ENCODE data around the gene TSC2. TPM values are rescaled to one million over a fixed set of nuclear protein-coding genes. Genes with fewer than 3 reads are reported as not detected.
A peak's percentile ranks its signal among the peaks of the same experiment; 100 is the strongest.

TSC2 gene
- total and polyA plus RNA-seq, 2 of the 13 experiments (the other 11 are each of a cell fraction or from before 2014, with no cell fraction given) = 19.6 to 40.4 TPM

DNA sequence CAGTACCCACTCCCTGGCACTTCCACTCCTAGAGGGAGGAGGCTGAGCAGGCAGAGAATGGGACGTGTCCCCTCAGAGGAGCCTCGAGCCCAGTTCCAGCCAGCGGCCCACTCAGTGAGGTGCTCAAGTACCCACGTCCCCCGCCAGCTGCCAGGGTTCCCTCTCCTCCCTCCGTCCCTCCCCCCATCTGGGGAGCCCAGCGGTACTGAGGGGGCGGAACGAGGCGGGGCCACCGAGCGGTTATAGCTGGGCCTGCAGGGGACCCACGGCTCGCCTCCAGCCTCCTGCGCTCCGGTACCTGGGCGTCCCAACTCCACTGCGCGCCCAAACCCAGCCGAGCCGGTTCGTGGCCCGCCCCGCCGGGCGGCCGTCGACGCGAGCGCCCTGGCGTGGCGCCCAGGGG, 28.3 kb upstream of the TSC2 start, which contains the start of gene NPW:
Gene NPW, plus strand, starts transcription at position 268 of the 403 bp plus-strand sequence.
- Histone ChIP-seq H3K4me3 (replicated peaks in 1 of 3; ENCODE audit: insufficient read depth in 1 of 3, low read depth in 2 of 3, low read length in 3 of 3) (peak within 1 kb of the TSS; percentile 26 to 65 (median 35); a peak in 4 of 6 replicates), H3K4me2 (ENCODE audit: low read depth, low read length) (peak within 1 kb of the TSS; percentile 68), H3K27me3 (ENCODE audit: control insufficient read depth in 1 of 2, insufficient read depth in 2 of 2, low read length in 2 of 2) (peaks cover 3 to 20% of the 10 kb centered on the region in 2 experiments; a peak in 3 of 5 replicates), H3K36me3 (replicated peaks in 1 of 2; ENCODE audit: control insufficient read depth in 1 of 2, insufficient read depth in 2 of 2, low read length in 2 of 2) (no peaks in the 10 kb centered on the region), H3K9me3 (ENCODE audit: low read length) (no peaks in the 10 kb centered on the region), H4K20me1 (ENCODE audit: insufficient read depth, low read length) (no peaks in the 10 kb centered on the region), H3K4me1 (ENCODE audit: insufficient read depth, low read length) (peaks cover 64% of the 10 kb centered on the region), H3K79me2 (ENCODE audit: insufficient read depth, low read length) (no peaks in the 10 kb centered on the region), H3K27ac (ENCODE audit: extremely low read length, insufficient read depth, low read length) (no peak within 1 kb of the TSS), H3K9ac (ENCODE audit: insufficient read depth, low read depth, low read length) (0 out of 2 replicates have a peak within 1 kb of the TSS, but pooled peaks have one; percentile 3), H2AFZ (ENCODE audit: low read length) (no peak within 1 kb of the TSS)
- ATAC-seq (no peak), FAIRE-seq (no peak), DNase-seq (ENCODE audit: low spot score) (no peak)
- intact Hi-C loops (cut with micrococcal nuclease; ENCODE audit: unreplicated experiment) = no loop called here
- POLR2A ChIA-PET = interaction anchor here (0.8 to 1.2 kb wide), 4 partner anchors 10 to 136 kb away, joined by 3 to 6 read pairs (median 4); partner anchors contain the start of gene TRAF7
- WGBS (ENCODE audit: low lambda C conversion rate) = 3% methylated on average over 5 of the region's 33 CpGs
- TF ChIP-seq ZNF768 (CRISPR knock-in tag; IDR thresholded peaks at IDR 0.05) = 0 out of 2 replicates have a peak, but pooled peaks have one; percentile 5
- TF ChIP-seq TMF1 (CRISPR knock-in tag; IDR thresholded peaks at IDR 0.05; ENCODE audit: low read depth) = no peak
- TF ChIP-seq, protein P1, sequence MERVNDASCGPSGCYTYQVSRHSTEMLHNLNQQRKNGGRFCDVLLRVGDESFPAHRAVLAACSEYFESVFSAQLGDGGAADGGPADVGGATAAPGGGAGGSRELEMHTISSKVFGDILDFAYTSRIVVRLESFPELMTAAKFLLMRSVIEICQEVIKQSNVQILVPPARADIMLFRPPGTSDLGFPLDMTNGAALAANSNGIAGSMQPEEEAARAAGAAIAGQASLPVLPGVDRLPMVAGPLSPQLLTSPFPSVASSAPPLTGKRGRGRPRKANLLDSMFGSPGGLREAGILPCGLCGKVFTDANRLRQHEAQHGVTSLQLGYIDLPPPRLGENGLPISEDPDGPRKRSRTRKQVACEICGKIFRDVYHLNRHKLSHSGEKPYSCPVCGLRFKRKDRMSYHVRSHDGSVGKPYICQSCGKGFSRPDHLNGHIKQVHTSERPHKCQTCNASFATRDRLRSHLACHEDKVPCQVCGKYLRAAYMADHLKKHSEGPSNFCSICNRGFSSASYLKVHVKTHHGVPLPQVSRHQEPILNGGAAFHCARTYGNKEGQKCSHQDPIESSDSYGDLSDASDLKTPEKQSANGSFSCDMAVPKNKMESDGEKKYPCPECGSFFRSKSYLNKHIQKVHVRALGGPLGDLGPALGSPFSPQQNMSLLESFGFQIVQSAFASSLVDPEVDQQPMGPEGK (CRISPR knock-in tag; IDR thresholded peaks at IDR 0.05) = peak; percentile 37; the same call in 1 of the 2 replicates
- TF ChIP-seq ZNF281 (CRISPR knock-in tag; IDR thresholded peaks at IDR 0.05; ENCODE audit: borderline replicate concordance) = peak; percentile 63; the same call in 1 of the 2 replicates
- TF ChIP-seq MXD1 (CRISPR knock-in tag; IDR thresholded peaks at IDR 0.05) = 0 out of 2 replicates have a peak, but pooled peaks have one; percentile 11
- no TSS peak for BruUV-seq (replicated peaks)
- CTCF ChIA-PET (ENCODE audit: low intra/inter-chr PET ratio, low total read pairs) = no interaction called here
- in situ Hi-C loops (cut with HindIII; ENCODE audit: extremely low pct_ligation_motif_present, low pct_unique_long_range_greater_than_20kb) = no loop called here
